Adrenal gland (tissue), 12 donors: ENCODE data around the gene RUNX1. TPM values are rescaled to one million over a fixed set of nuclear protein-coding genes. Genes with fewer than 3 reads are reported as not detected.

Source experiments
- DNase-seq, 7 donors: peaks; one replicate each; pipeline ENCODE4 v3.0.0-alpha.2; 2019 to 2020
- H3K27ac ChIP-seq, 5 donors: fragments of 200-600 bp; sonication (generic) in 4 of 5; 1 replicate in 3 of 5; 2 replicates in 2 of 5; pipeline versions ENCODE4 v1.5.1 to v1.8.0; 2016 to 2020; ENCODE audit warnings: mild to moderate bottlenecking in 1 of 5
- H3K27me3 ChIP-seq: fragments of 200-600 bp; 2 replicates; pipeline ENCODE4 v1.8.0; 2021
- H3K36me3 ChIP-seq, 2 donors: fragments of 200-600 bp; replicated peaks in 1 of 2; 1 replicate in 1 of 2; 2 replicates in 1 of 2; pipeline versions ENCODE4 v1.5.1 to v1.8.0; 2018 to 2022
- H3K4me1 ChIP-seq, 2 donors: fragments of 200-600 bp; replicated peaks in 1 of 2; 1 replicate in 1 of 2; 2 replicates in 1 of 2; pipeline versions ENCODE4 v1.5.1 to v1.8.0; 2018 to 2021
- H3K4me3 ChIP-seq, 4 donors: fragments of 200-600 bp; sonication (generic) in 3 of 4; one replicate each; pipeline ENCODE4 v1.5.1; 2016 to 2018
- H3K9me3 ChIP-seq, 3 donors: fragments of 200-600 bp; sonication (generic) in 1 of 3; replicated peaks in 1 of 3; 1 replicate in 2 of 3; 2 replicates in 1 of 3; pipeline versions ENCODE4 v1.5.1 to v1.8.0; 2016 to 2021
- CTCF ChIP-seq, 6 experiments: fragments of 450-650 bp in 4 of 6; fragments of 200-600 bp in 2 of 6; sonication (generic) in 1 of 6; IDR thresholded peaks; 1 replicate in 5 of 6; 2 replicates in 1 of 6; pipeline versions ENCODE4 v1.5.1 to v1.8.0; 2016 to 2021; ENCODE audit warnings: antibody characterized with exemption in 6 of 6, mild to moderate bottlenecking in 2 of 6, moderate library complexity in 1 of 6
- POLR2A ChIP-seq, 2 donors: fragments of 450-650 bp; IDR thresholded peaks; one replicate each; pipeline ENCODE4 v1.6.1; 2017; ENCODE audit warnings: antibody characterized with exemption in 2 of 2, mild to moderate bottlenecking in 2 of 2, moderate library complexity in 1 of 2
- WGBS, 4 donors: extraction: QIAGEN DNeasy Blood & Tissue Kit in 2 of 4; methylation state at CpG; one replicate each; pipeline versions ENCODE4 v1.1.5 to v1.1.7; 2013 to 2017; 5-methylcytosine and 5-hydroxymethylcytosine counted together
- intact Hi-C, 2 donors: fragments of 100-400 bp; cut with DNase I; formaldehyde crosslinking; loops; one replicate each; pipeline versions ENCODE4 v1.14.1 to v1.15.0; 2022 to 2023
- polyA plus RNA-seq, 3 donors: library from polyadenylated mRNA; stranded (reverse); fragments of 200-250 nt in 2 of 3; fragments of 350-450 nt in 1 of 3; fragmentation: Illumina TruSeq in 1 of 3; extraction: RNeasy Lipid Tissue Mini Kit (QIAGEN cat#74804) in 1 of 3; gene quantifications; one replicate each; pipeline ENCODE4 v1.2.3, GENCODE V29; 2013 to 2014
- total RNA-seq, 9 donors: library from RNA; depleted of rRNA in 4 of 9; stranded (reverse); fragments of >200 nt in 4 of 9; fragments of 120-200 nt in 1 of 9; fragmentation: NEBNext Ultra II Directional in 1 of 9; extraction: Animal tissue kit (Norgen Biotek cat#: 25700) in 1 of 9; gene quantifications; one replicate each; pipeline versions ENCODE4 v1.1.0 to v1.2.4, GENCODE V29; 2013 to 2023
- donor health status: healthy with polysubstance abuse.
- donor health status: Bipolar disorder and iron deficiency.
- donor health status: DM: yes; HTN: yes; CAD: no.
- donor health status: DM: no; HTN: no; CAD: no.
- donor health status: DM: no; HTN: no; CAD: no.
- donor health status: DM: yes; HTN: yes; CAD: no.

RUNX1 gene
- total and polyA plus RNA-seq, 12 donors: 0.83 to 27.2 (median 8.2) TPM

- WGBS, 4 donors: 23 to 40% (median 32%) methylated on average over 2 of the region's 2 CpGs
- H3K36me3 ChIP-seq: no peaks in the 10 kb centered on the region
- intact Hi-C loops: no loop called here
- no peak overlapping the region for H3K27ac ChIP-seq
- no peak overlapping the region for H3K4me3 ChIP-seq
- TF ChIP-seq POLR2A (IDR thresholded peaks at IDR 0.05) (no peak), CTCF (IDR thresholded peaks at IDR 0.05) (no peak)
- DNase-seq: no peak
- H3K9me3 ChIP-seq: no peaks in the 10 kb centered on the region
- no peaks in the 10 kb centered on the region for H3K4me1 ChIP-seq
- H3K27me3 ChIP-seq: peaks cover 7% of the 10 kb centered on the region
These were observed 269.2 kb downstream of the RUNX1 start for GRCh38 chr21:34779860-34780259.

- Histone ChIP-seq H3K27me3 (peaks cover 3% of the 10 kb centered on the region), H3K9me3 (no peaks in the 10 kb centered on the region), H3K4me1 (no peaks in the 10 kb centered on the region), H3K36me3 (no peaks in the 10 kb centered on the region), H3K27ac (no peak overlapping the region), H3K4me3 (no peak overlapping the region)
- intact Hi-C loops: no loop called here
- 77 to 82% (median 79%) methylated on average over 7 of the region's 7 CpGs for WGBS, 4 donors
- TF ChIP-seq CTCF (IDR thresholded peaks at IDR 0.05) (no peak), POLR2A (IDR thresholded peaks at IDR 0.05) (no peak)
- no peak for DNase-seq
These were observed 273.3 kb downstream of the RUNX1 start for GRCh38 chr21:34775793-34776192.

- Histone ChIP-seq H3K4me1 (no peaks in the 10 kb centered on the region), H3K4me3 (no peak overlapping the region), H3K36me3 (no peaks in the 10 kb centered on the region), H3K27me3 (peaks cover 3% of the 10 kb centered on the region), H3K9me3 (no peaks in the 10 kb centered on the region), H3K27ac (no peak overlapping the region)
- intact Hi-C loops: no loop called here
- TF ChIP-seq CTCF (IDR thresholded peaks at IDR 0.05) (no peak), POLR2A (IDR thresholded peaks at IDR 0.05) (no peak)
- 61 to 73% (median 70%) methylated on average over 2 of the region's 2 CpGs for WGBS, 4 donors
- no peak for DNase-seq
These were observed 274.4 kb downstream of the RUNX1 start for GRCh38 chr21:34774750-34775149.

- no peaks in the 10 kb centered on the region for H3K4me1 ChIP-seq
- TF ChIP-seq POLR2A (IDR thresholded peaks at IDR 0.05) (no peak), CTCF (IDR thresholded peaks at IDR 0.05) (no peak)
- intact Hi-C loops: no loop called here
- no peaks in the 10 kb centered on the region for H3K9me3 ChIP-seq
- peaks cover 3% of the 10 kb centered on the region for H3K27me3 ChIP-seq
- H3K36me3 ChIP-seq: no peaks in the 10 kb centered on the region
- DNase-seq: no peak
- no peak overlapping the region for H3K4me3 ChIP-seq
- H3K27ac ChIP-seq: no peak overlapping the region
- WGBS, 4 donors: 53 to 70% (median 58%) methylated on average over 6 of the region's 6 CpGs
These were observed 277.5 kb downstream of the RUNX1 start for GRCh38 chr21:34771512-34772028.
